RPMI8226 (cell line): ENCODE data around the gene WDR46.

Source experiments
- DNase-seq: peaks from one replicate; pipeline ENCODE4 v3.0.0-alpha.2; 2015

WDR46 gene

GRCh38 chr6:33313105-33313708 is 24.2 kb upstream of the WDR46 start:
- peak; percentile 48 for DNase-seq

- DNase-seq: peak; percentile 96
Observed at GRCh38 chr6:33312361-33313104, 23.5 kb upstream of the WDR46 start.

- no peak for DNase-seq
Observed at GRCh38 chr6:33306356-33306755, 17.3 kb upstream of the WDR46 start.

GRCh38 chr6:33305052-33305451 is 16.0 kb upstream of the WDR46 start:
- DNase-seq: no peak

GRCh38 chr6:33304216-33304615 is 15.2 kb upstream of the WDR46 start:
- no peak for DNase-seq

GRCh38 chr6:33301877-33302276 is 12.8 kb upstream of the WDR46 start:
- no peak for DNase-seq

GRCh38 chr6:33299237-33299944 is 10.4 kb upstream of the WDR46 start:
- DNase-seq: peak; percentile 97

GRCh38 chr6:33298773-33299236 is 9.8 kb upstream of the WDR46 start, which contains the start of gene RGL2:
TSS of gene RGL2 (minus strand) at chr6:33298942. CDS start at chr6:33298610, 332 bp downstream.
- peak; percentile 83 for DNase-seq

- DNase-seq: peak; percentile 74
Observed at GRCh38 chr6:33297956-33298772, 9.1 kb upstream of the WDR46 start.

- peak; percentile 41 for DNase-seq
Observed at GRCh38 chr6:33297406-33297955, 8.4 kb upstream of the WDR46 start.

GRCh38 chr6:33296797-33297405 is 7.9 kb upstream of the WDR46 start:
- no peak for DNase-seq

- DNase-seq: no peak
Observed at GRCh38 chr6:33295621-33296369, 6.8 kb upstream of the WDR46 start.

GRCh38 chr6:33294086-33294823 is 5.2 kb upstream of the WDR46 start:
- no peak for DNase-seq

- DNase-seq: no peak
Observed at GRCh38 chr6:33292996-33293682, 4.1 kb upstream of the WDR46 start.

GRCh38 chr6:33290459-33290858 is 1.4 kb upstream of the WDR46 start:
- DNase-seq: no peak

- no peak for DNase-seq
Observed at GRCh38 chr6:33289784-33290315, 811 bp upstream of the WDR46 start.

GRCh38 chr6:33288141-33288920 is 708 bp downstream of the WDR46 start:
- DNase-seq: no peak

- DNase-seq: no peak
Observed at GRCh38 chr6:33286946-33287914, 1.8 kb downstream of the WDR46 start.
